ENCODE data around the gene HLF. TPM values are rescaled to one million over a fixed set of nuclear protein-coding genes. Genes with fewer than 3 reads are reported as not detected.

The HLF gene
- total RNA-seq, 4 donors from 2014 or later: 19.8 to 46.7 (median 29.9) TPM

DNA sequence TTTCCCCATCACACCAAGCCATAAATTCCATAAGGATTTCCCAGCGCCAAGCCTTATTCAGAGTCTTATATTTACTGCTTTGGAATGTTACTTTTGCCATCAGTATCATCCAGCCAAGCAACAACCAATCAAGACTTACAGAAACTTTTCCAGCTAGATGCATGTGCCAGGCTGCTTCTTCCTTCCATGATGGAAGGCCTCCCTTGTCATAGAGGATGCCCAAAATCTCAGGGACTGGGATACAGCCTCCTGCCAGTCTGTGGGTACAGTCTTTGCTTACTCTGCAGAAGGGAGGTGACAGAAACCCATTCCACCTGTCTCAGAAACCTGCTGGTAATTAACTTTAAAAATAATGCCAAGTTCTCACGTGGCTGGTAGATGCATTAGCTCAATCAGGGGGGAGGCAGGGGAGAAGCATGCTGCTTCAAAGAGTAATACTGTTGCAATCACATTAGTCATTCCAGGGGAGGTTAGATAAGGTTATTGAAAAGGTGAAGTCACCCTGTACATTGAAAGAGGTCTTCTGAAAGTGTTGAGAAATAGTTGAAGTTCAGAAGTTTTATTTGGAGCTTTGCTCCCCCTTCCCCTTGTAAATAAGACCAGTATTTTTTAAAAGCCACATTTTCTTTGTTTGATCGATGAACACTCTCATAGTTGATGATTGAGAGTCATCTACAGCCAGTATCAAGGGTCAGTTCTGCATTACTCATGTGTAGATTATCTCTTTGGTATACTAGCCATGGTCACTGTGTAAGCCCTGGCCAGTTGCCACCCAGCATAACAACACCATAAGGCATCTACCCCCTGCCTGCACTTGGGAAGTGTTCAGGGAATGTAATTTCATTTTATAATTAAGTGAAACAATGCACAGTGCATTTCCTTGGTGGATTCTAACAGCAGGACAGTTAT, 22.2 kb downstream of the HLF start:
- TF ChIP-seq POLR2A (IDR thresholded peaks at IDR 0.05) (no peak), CTCF (IDR thresholded peaks at IDR 0.05) (no peak)
- intact Hi-C loops (cut with DNase I; ENCODE audit: low total_unique reads): no loop called here
- H3K4me3 ChIP-seq (ENCODE audit: low read depth, poor library complexity, severe bottlenecking): no peak overlapping the region
- no peak for DNase-seq (ENCODE audit: low spot score in 2 of 2)
- 70 to 71% methylated on average over 3 of the region's 3 CpGs for WGBS, 2 donors

- DNase-seq (ENCODE audit: low spot score in 2 of 2): no peak
- H3K4me3 ChIP-seq (ENCODE audit: low read depth, poor library complexity, severe bottlenecking): no peak overlapping the region
- intact Hi-C loops (cut with DNase I; ENCODE audit: low total_unique reads): no loop called here
- TF ChIP-seq POLR2A (IDR thresholded peaks at IDR 0.05) (no peak), CTCF (IDR thresholded peaks at IDR 0.05) (no peak)
- WGBS, 2 donors: 89 to 94% methylated on average over 7 of the region's 7 CpGs
These were observed 23.8 kb downstream of the HLF start for GRCh38 chr17:55288356-55289105.

- no peak for DNase-seq (ENCODE audit: low spot score in 2 of 2)
- intact Hi-C loops (cut with DNase I; ENCODE audit: low total_unique reads): no loop called here
These were observed 24.3 kb downstream of the HLF start for GRCh38 chr17:55289106-55289446.

GRCh38 chr17:55289978-55290377, 25.2 kb downstream of the HLF start:
- intact Hi-C loops (cut with DNase I; ENCODE audit: low total_unique reads): no loop called here
- H3K4me3 ChIP-seq (ENCODE audit: low read depth, poor library complexity, severe bottlenecking): no peak overlapping the region
- 92 to 93% methylated on average over 4 of the region's 4 CpGs for WGBS, 2 donors
- DNase-seq (ENCODE audit: low spot score in 2 of 2): no peak
- no peak for TF ChIP-seq CTCF (IDR thresholded peaks at IDR 0.05)
- no peak for TF ChIP-seq POLR2A (IDR thresholded peaks at IDR 0.05)

More at GRCh38 chr17:55289106-55289446, 24.3 kb downstream of the HLF start:
- no peak for TF ChIP-seq CTCF (IDR thresholded peaks at IDR 0.05)
- no peak for TF ChIP-seq POLR2A (IDR thresholded peaks at IDR 0.05)
- 78 to 100% methylated on average over 1 of the region's 1 CpG for WGBS, 2 donors
- H3K4me3 ChIP-seq (ENCODE audit: low read depth, poor library complexity, severe bottlenecking): no peak overlapping the region

DNA sequence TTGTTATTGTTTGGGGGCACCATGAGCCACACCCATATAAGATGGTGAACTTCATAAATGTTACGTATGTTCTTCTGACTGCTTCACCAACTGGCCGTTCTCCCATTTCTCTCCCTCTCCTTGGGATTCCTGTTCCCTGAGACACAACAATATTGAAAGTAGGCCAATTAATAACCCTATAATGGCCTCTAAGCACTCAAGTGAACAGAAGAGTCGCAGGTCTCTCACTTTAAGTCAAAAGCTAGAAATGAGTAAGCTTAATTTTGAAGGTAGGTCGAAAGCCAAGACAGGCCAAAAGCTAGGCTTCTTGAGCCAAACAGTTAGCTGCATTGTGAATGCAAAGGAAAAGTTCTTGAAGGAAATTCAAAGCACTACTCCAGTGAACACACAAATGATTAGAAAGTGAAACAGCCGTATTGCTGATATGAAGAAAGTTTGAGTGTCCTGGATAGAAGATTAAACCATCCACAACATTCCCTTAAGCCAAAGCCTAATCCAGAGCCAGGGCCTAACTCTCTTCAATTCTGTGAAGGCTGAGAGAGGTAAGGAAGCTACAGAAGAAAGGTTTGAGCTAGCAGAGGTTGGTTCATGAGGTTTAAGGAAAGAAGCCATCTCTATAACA, 25.8 kb downstream of the HLF start:
- H3K4me3 ChIP-seq (ENCODE audit: low read depth, poor library complexity, severe bottlenecking): no peak overlapping the region
- WGBS, 2 donors: 79 to 90% methylated on average over 5 of the region's 5 CpGs
- intact Hi-C loops (cut with DNase I; ENCODE audit: low total_unique reads): no loop called here
- TF ChIP-seq CTCF (IDR thresholded peaks at IDR 0.05) (no peak), POLR2A (IDR thresholded peaks at IDR 0.05) (no peak)
- no peak for DNase-seq (ENCODE audit: low spot score in 2 of 2)

Measured in lower leg skin (tissue), 4 donors.